ENCODE results near the gene CEP85L. TPM values are rescaled to one million over a fixed set of nuclear protein-coding genes. Genes with fewer than 3 reads are reported as not detected.

Gene CEP85L
- total and polyA plus RNA-seq, 3 experiments from 2014 or later = 28.4 to 32.1 (median 29.1) TPM

DNA sequence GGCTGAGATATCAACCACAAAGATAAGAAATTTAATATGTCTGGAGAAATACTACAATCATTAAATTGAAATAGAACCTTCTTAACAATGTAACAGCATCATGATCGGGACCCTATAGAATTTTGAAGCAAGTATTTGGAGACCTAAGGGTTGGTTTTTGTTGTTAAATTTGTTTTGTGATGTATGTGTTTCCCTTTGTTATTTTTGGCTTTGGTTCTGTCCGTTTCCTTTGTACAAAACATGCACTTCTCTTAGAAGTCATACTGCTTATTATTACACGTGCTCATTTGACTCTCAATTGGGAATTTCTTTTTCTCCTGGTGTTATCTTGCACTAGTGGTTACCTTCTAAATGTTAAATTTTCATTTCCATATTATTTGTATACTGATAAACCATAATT, 107.3 kb downstream of the CEP85L start:
- Histone ChIP-seq H3K9me3 (ENCODE audit: low read length) (no peaks in the 10 kb centered on the region), H3K27me3 (ENCODE audit: insufficient read depth, low read length, poor library complexity, severe bottlenecking) (no peaks in the 10 kb centered on the region), H3K36me3 (ENCODE audit: insufficient read depth, low read length) (no peaks in the 10 kb centered on the region), H3K4me3 (ENCODE audit: low read length) (no peak overlapping the region), H3K4me1 (ENCODE audit: insufficient read depth, low read length) (no peaks in the 10 kb centered on the region), H3K27ac (ENCODE audit: low read depth, low read length) (no peak overlapping the region)
- Mint-ChIP-seq H3K9me3 (no peaks in the 10 kb centered on the region), H3K27me3 (no peaks in the 10 kb centered on the region), H3K4me1 (peaks cover 28 to 71% (median 64%) of the 10 kb centered on the region in 3 donors), H3K4me3 (no peak overlapping the region), H3K27ac (no peak overlapping the region), H3K36me3 (peaks cover 0 to 12% (median 7%) of the 10 kb centered on the region in 3 donors)
- no peak for DNase-seq
- ChIA-PET POLR2A (no interaction called here), CTCF (no interaction called here)

DNA sequence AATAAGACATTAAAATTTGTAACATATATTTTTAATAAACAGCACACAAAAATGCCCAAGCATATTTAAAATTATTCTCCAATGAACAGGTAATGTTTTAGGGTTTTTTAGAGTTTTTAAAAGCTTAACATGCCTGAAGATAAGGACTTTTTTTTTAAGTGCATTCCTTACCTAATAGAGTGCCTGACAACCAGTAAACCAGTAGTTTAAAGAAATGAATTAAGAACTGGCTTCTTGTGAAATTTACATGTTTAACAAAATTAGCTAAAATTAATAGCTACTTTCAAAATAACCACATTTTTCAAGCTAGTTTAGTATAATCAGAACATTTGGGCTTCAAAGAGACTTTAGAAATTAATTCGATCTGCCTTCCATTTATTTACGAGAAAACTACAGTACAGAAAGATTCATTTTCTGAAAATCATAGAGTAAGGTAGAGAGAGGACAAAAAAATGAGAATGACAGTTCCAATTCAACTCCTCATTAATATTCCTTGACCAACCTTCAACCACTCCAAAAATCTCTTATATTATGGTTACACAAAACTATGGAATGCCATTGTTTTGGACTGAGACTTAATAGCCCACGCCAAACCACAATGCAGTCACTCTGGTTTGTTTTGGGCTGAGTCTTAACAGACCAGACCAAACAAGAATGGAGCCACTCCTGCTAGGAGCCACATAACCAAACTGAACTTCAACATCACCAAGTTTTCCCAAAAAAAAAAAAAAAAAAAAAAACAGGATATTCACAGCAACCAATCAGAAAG, 109.0 kb downstream of the CEP85L start:
- Mint-ChIP-seq H3K27me3 (no peaks in the 10 kb centered on the region), H3K9me3 (no peaks in the 10 kb centered on the region), H3K36me3 (peaks cover 0 to 14% (median 7%) of the 10 kb centered on the region in 3 donors), H3K27ac (peak overlapping the region in 1 of 8 donors; percentile 55), H3K4me3 (no peak overlapping the region), H3K4me1 (peaks cover 29 to 67% (median 66%) of the 10 kb centered on the region in 3 donors)
- Histone ChIP-seq H3K36me3 (ENCODE audit: insufficient read depth, low read length) (no peaks in the 10 kb centered on the region), H3K27ac (ENCODE audit: low read depth, low read length) (no peak overlapping the region), H3K4me1 (ENCODE audit: insufficient read depth, low read length) (no peaks in the 10 kb centered on the region), H3K27me3 (ENCODE audit: insufficient read depth, low read length, poor library complexity, severe bottlenecking) (no peaks in the 10 kb centered on the region), H3K4me3 (ENCODE audit: low read length) (no peak overlapping the region), H3K9me3 (ENCODE audit: low read length) (no peaks in the 10 kb centered on the region)
- ChIA-PET CTCF (no interaction called here), POLR2A (no interaction called here)
- no peak for DNase-seq

DNA sequence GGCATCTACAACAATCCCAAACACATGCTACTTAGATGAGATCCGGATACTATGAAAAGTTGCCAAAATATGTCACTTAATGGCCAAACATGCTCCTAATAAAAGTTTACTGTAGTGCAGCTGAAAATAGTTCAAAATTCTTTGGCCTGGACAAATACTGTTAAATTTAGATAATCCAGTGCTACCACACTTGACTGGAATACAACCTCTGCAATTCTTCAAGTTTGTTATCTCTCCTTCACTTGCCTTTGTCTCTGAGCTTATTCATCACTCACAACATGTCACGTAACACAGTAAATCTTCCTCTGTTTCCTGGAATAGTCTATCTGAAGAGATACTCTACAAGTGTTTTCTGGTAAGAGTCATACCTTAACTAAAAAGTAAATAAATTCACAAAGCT, 113.8 kb downstream of the CEP85L start:
- ChIA-PET POLR2A (no interaction called here), CTCF (no interaction called here)
- no peak for DNase-seq
- H3K36me3 ChIP-seq (ENCODE audit: insufficient read depth, low read length) = peaks cover 5% of the 10 kb centered on the region
- no peak overlapping the region for H3K4me3 ChIP-seq (ENCODE audit: low read length)
- peaks cover 4 to 9% (median 8%) of the 10 kb centered on the region in 3 donors for H3K36me3 Mint-ChIP-seq
- H3K27me3 ChIP-seq (ENCODE audit: insufficient read depth, low read length, poor library complexity, severe bottlenecking) = no peaks in the 10 kb centered on the region
- no peaks in the 10 kb centered on the region for H3K9me3 Mint-ChIP-seq
- peaks cover 6% of the 10 kb centered on the region for H3K4me1 ChIP-seq (ENCODE audit: insufficient read depth, low read length)
- no peaks in the 10 kb centered on the region for H3K9me3 ChIP-seq (ENCODE audit: low read length)
- no peak overlapping the region for H3K27ac ChIP-seq (ENCODE audit: low read depth, low read length)
- H3K4me1 Mint-ChIP-seq = peaks cover 43 to 64% (median 62%) of the 10 kb centered on the region in 3 donors
- H3K27me3 Mint-ChIP-seq = no peaks in the 10 kb centered on the region
- no peak overlapping the region for H3K4me3 Mint-ChIP-seq
- peak overlapping the region in 1 of 8 donors; percentile 6 for H3K27ac Mint-ChIP-seq

DNA sequence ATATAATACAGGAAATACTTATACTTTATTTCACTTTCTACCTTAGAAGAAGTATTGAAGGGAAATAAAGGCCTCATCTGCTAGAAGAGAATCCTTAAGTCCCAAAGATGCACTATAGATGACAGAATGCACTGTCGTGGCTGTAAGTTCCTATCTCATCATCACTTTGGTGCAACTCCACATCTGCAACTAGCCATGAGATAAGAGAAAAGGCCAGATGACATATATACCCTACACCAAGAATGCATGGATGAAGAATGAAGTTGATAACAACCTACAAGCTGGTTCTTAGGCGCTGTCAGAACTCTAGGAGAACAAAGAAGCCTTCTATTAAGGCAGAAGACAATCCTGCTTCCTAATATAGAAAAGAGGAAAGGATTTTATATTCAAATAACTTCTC, 114.9 kb downstream of the CEP85L start:
- H3K4me3 ChIP-seq (ENCODE audit: low read length) = no peak overlapping the region
- no peaks in the 10 kb centered on the region for H3K27me3 ChIP-seq (ENCODE audit: insufficient read depth, low read length, poor library complexity, severe bottlenecking)
- H3K4me3 Mint-ChIP-seq = no peak overlapping the region
- peaks cover 6% of the 10 kb centered on the region for H3K4me1 ChIP-seq (ENCODE audit: insufficient read depth, low read length)
- no peak overlapping the region for H3K27ac ChIP-seq (ENCODE audit: low read depth, low read length)
- no peaks in the 10 kb centered on the region for H3K9me3 ChIP-seq (ENCODE audit: low read length)
- H3K36me3 Mint-ChIP-seq = peaks cover 4 to 8% (median 8%) of the 10 kb centered on the region in 3 donors
- ChIA-PET CTCF (no interaction called here), POLR2A (interaction anchor here (1.2 kb wide), 1 partner anchor 23 kb away, joined by 3 read pairs; no protein-coding TSS in a partner anchor)
- no peaks in the 10 kb centered on the region for H3K27me3 Mint-ChIP-seq
- H3K4me1 Mint-ChIP-seq = peaks cover 48 to 66% (median 64%) of the 10 kb centered on the region in 3 donors
- H3K9me3 Mint-ChIP-seq = no peaks in the 10 kb centered on the region
- DNase-seq = no peak
- H3K36me3 ChIP-seq (ENCODE audit: insufficient read depth, low read length) = peaks cover 5% of the 10 kb centered on the region
- no peak overlapping the region for H3K27ac Mint-ChIP-seq

DNA sequence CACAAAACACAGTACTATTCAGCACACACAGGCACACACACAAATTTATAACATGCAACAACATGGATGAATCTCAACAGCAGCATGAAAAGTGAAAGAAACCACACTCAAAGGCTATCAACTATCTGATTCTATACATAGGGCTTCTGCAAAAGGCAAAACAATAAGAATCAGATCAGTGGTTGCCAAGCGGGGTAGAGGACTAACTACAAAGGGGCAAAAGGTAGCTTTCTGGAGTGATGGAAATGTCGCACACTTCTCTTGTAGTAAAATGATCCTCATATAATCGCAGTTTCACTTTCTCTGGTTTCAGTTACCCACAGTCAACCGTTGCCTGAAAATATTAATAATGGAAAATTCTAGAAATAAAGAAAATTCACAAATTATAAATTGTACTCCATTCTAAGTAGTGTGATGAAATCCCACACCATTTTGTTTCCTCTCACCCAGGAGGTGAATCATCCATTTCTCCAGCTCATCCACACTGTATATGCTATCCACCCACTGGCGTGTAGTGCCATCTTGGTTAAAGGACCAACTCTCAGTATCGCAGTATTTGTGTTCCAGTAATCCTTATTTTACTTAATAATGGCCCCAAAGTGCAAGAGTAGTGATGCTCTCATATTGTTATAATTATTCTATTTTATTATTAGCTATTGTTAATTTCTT, 116.1 kb downstream of the CEP85L start:
- no peaks in the 10 kb centered on the region for H3K27me3 ChIP-seq (ENCODE audit: insufficient read depth, low read length, poor library complexity, severe bottlenecking)
- ChIA-PET CTCF (no interaction called here), POLR2A (interaction anchor here (1.2 kb wide), 1 partner anchor 24 kb away, joined by 3 read pairs; no protein-coding TSS in a partner anchor)
- H3K36me3 ChIP-seq (ENCODE audit: insufficient read depth, low read length) = peaks cover 5% of the 10 kb centered on the region
- no peaks in the 10 kb centered on the region for H3K9me3 ChIP-seq (ENCODE audit: low read length)
- H3K27me3 Mint-ChIP-seq = no peaks in the 10 kb centered on the region
- peak overlapping the region in 2 of 8 donors; percentile 6 to 70 for H3K27ac Mint-ChIP-seq
- H3K4me1 ChIP-seq (ENCODE audit: insufficient read depth, low read length) = peaks cover 6% of the 10 kb centered on the region
- H3K4me3 ChIP-seq (ENCODE audit: low read length) = no peak overlapping the region
- H3K4me1 Mint-ChIP-seq = peaks cover 52 to 73% (median 70%) of the 10 kb centered on the region in 3 donors
- peaks cover 0 to 3% (median 0%) of the 10 kb centered on the region in 5 donors for H3K9me3 Mint-ChIP-seq
- DNase-seq = no peak
- no peak overlapping the region for H3K27ac ChIP-seq (ENCODE audit: low read depth, low read length)
- no peak overlapping the region for H3K4me3 Mint-ChIP-seq
- H3K36me3 Mint-ChIP-seq = peaks cover 4 to 11% (median 10%) of the 10 kb centered on the region in 3 donors

DNA sequence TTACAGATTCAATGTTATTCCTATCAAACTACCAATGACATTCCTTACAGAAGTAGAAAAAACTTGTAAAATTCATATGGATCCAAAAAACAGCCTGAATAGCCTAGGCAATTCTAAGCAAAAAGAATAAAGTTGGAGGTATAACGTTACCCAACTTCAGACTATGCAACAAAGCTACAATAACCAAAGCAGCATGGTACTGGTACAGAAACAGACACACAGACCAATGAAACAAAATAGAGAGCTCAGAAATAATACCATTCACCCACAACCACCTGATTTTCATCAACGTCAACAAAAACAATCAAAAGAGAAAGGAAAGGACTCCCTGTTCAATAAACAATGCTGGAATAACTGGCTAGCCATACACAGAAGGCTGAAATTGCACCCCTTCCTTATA, 120.4 kb downstream of the CEP85L start:
- Histone ChIP-seq H3K4me1 (ENCODE audit: insufficient read depth, low read length) (no peaks in the 10 kb centered on the region), H3K27me3 (ENCODE audit: insufficient read depth, low read length, poor library complexity, severe bottlenecking) (no peaks in the 10 kb centered on the region), H3K36me3 (ENCODE audit: insufficient read depth, low read length) (peaks cover 5% of the 10 kb centered on the region), H3K27ac (ENCODE audit: low read depth, low read length) (no peak overlapping the region), H3K9me3 (ENCODE audit: low read length) (no peaks in the 10 kb centered on the region), H3K4me3 (ENCODE audit: low read length) (no peak overlapping the region)
- Mint-ChIP-seq H3K36me3 (peaks cover 4 to 12% (median 11%) of the 10 kb centered on the region in 3 donors), H3K27me3 (no peaks in the 10 kb centered on the region), H3K4me3 (peak overlapping the region in 1 of 7 donors; percentile 3), H3K4me1 (peaks cover 48 to 72% (median 65%) of the 10 kb centered on the region in 3 donors), H3K9me3 (peaks cover 0 to 3% (median 0%) of the 10 kb centered on the region in 5 donors), H3K27ac (no peak overlapping the region)
- CTCF ChIA-PET = no interaction called here
- DNase-seq = no peak
- POLR2A ChIA-PET = no interaction called here

DNA sequence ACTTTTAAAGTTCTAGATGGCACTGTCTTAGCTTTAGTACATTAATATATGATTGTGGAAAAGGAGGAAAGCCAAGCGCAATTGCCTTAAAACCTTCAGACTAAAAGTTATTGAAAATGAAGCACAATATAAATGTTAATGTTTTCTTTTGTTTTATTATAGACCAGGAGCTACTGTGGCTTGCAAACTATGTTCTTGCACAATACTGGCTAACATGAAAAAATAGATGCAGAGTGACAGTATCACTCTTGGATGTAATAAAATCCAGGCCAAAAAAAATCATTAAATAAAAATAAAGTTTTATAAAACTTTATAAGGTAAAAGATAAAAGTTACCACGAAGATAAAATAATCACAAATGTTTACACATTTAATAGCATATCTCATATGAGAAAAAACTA, 121.6 kb downstream of the CEP85L start:
- DNase-seq = no peak
- Histone ChIP-seq H3K4me1 (ENCODE audit: insufficient read depth, low read length) (no peaks in the 10 kb centered on the region), H3K9me3 (ENCODE audit: low read length) (no peaks in the 10 kb centered on the region), H3K27me3 (ENCODE audit: insufficient read depth, low read length, poor library complexity, severe bottlenecking) (no peaks in the 10 kb centered on the region), H3K36me3 (ENCODE audit: insufficient read depth, low read length) (no peaks in the 10 kb centered on the region), H3K27ac (ENCODE audit: low read depth, low read length) (no peak overlapping the region), H3K4me3 (ENCODE audit: low read length) (no peak overlapping the region)
- no peaks in the 10 kb centered on the region for H3K27me3 Mint-ChIP-seq
- ChIA-PET CTCF (no interaction called here), POLR2A (no interaction called here)
- H3K9me3 Mint-ChIP-seq = peaks cover 0 to 3% (median 0%) of the 10 kb centered on the region in 5 donors
- no peak overlapping the region for H3K4me3 Mint-ChIP-seq
- peaks cover 4 to 17% (median 11%) of the 10 kb centered on the region in 3 donors for H3K36me3 Mint-ChIP-seq
- H3K4me1 Mint-ChIP-seq = peaks cover 50 to 76% (median 68%) of the 10 kb centered on the region in 3 donors
- no peak overlapping the region for H3K27ac Mint-ChIP-seq

DNA sequence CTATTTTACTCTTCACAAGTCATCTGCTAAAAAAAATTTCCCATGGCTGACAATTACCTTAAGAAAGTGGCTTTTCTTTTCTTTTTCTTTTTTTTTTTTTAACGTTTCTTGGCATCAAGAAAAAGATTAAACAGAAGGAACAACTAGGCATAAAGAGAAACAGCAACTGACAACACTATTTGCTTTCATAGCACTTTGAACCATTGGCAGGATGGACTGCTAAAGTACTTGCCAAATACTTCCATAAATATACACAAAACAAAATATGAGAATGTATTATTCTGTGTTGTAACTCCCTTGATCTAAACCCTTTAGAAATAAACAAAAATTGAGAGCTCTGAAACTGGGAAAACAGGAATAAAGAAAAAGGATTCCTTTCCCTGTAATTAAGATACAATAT, 123.3 kb downstream of the CEP85L start:
- no peaks in the 10 kb centered on the region for H3K4me1 ChIP-seq (ENCODE audit: insufficient read depth, low read length)
- no peaks in the 10 kb centered on the region for H3K9me3 ChIP-seq (ENCODE audit: low read length)
- no peak overlapping the region for H3K27ac ChIP-seq (ENCODE audit: low read depth, low read length)
- Mint-ChIP-seq H3K9me3 (peaks cover 0 to 3% (median 0%) of the 10 kb centered on the region in 5 donors), H3K36me3 (peaks cover 3 to 17% (median 17%) of the 10 kb centered on the region in 3 donors), H3K4me1 (peaks cover 50 to 74% (median 64%) of the 10 kb centered on the region in 3 donors), H3K27me3 (no peaks in the 10 kb centered on the region), H3K27ac (peak overlapping the region in 1 of 8 donors; percentile 3), H3K4me3 (no peak overlapping the region)
- DNase-seq = no peak
- CTCF ChIA-PET = no interaction called here
- no peak overlapping the region for H3K4me3 ChIP-seq (ENCODE audit: low read length)
- no peaks in the 10 kb centered on the region for H3K27me3 ChIP-seq (ENCODE audit: insufficient read depth, low read length, poor library complexity, severe bottlenecking)
- POLR2A ChIA-PET = no interaction called here
- H3K36me3 ChIP-seq (ENCODE audit: insufficient read depth, low read length) = no peaks in the 10 kb centered on the region

Measured in CD8-positive, alpha-beta memory T cell (primary cell).